ENCODE data around the gene PTCD1.

The PTCD1 gene

DNA sequence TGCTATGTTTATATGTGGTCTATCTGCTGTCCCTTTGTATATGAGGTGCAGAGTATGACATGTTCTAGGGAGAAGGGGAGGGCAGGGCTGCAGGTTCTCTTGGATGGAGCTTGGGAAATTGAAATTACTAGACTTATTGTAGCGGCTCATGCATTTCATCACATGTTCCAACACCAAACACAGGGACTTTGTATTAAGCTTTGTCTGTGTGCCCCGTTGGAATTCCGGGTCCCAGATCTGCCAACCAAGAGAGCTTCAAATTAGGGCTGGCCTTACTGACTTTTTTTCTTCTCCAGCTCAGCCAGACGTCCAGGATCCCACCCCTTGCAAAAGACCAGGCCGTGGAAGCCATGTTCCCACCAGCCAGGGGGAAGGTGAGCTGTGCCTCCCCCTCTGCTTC, 37.5 kb upstream of the PTCD1 start:
- peaks cover 18% of the 10 kb centered on the region for H3K4me1 ChIP-seq (ENCODE audit: control insufficient read depth, low read length)
- H3F3A ChIP-seq (ENCODE audit: control insufficient read depth, insufficient read depth), result peaks cover 2% of the 10 kb centered on the region; the same call in 1 of the 2 replicates
- H3K9me3 ChIP-seq (ENCODE audit: control insufficient read depth, insufficient read depth, low read length), result no peaks in the 10 kb centered on the region
- H4K20me1 ChIP-seq (ENCODE audit: control insufficient read depth, insufficient read depth, low read depth, low read length), result peaks cover 10% of the 10 kb centered on the region
- H3K4me2 ChIP-seq (ENCODE audit: low read length), result no peak overlapping the region
- TF ChIP-seq CTCF (IDR thresholded peaks at IDR 0.05; ENCODE audit: low read depth, low read length, poor library complexity, severe bottlenecking) (no peak), EZH2phosphoT487 (IDR thresholded peaks at IDR 0.05; ENCODE audit: borderline replicate concordance, low read length) (no peak)
- H3K79me2 ChIP-seq (ENCODE audit: control insufficient read depth, low read length), result peaks cover 80% of the 10 kb centered on the region
- peaks cover 70% of the 10 kb centered on the region for H3K36me3 ChIP-seq (ENCODE audit: control insufficient read depth, low read length)
- H3K27me3 ChIP-seq (ENCODE audit: control insufficient read depth, low read length), result no peaks in the 10 kb centered on the region
- H3K27ac ChIP-seq (ENCODE audit: low read depth, low read length), result no peak overlapping the region
- no peak overlapping the region for H3K4me3 ChIP-seq (ENCODE audit: low read length)
- H3K9me2 ChIP-seq (replicated peaks; ENCODE audit: control insufficient read depth, low read length), result no peaks in the 10 kb centered on the region

- Histone ChIP-seq H3K9me2 (replicated peaks; ENCODE audit: control insufficient read depth, low read length) (no peaks in the 10 kb centered on the region), H3K4me1 (ENCODE audit: control insufficient read depth, low read length) (peaks cover 20% of the 10 kb centered on the region), H3F3A (ENCODE audit: control insufficient read depth, insufficient read depth) (peaks cover 2% of the 10 kb centered on the region; the same call in 1 of the 2 replicates), H3K4me3 (ENCODE audit: low read length) (peak overlapping the region; percentile 82), H3K36me3 (ENCODE audit: control insufficient read depth, low read length) (peaks cover 41% of the 10 kb centered on the region), H3K27me3 (ENCODE audit: control insufficient read depth, low read length) (no peaks in the 10 kb centered on the region), H4K20me1 (ENCODE audit: control insufficient read depth, insufficient read depth, low read depth, low read length) (peaks cover 10% of the 10 kb centered on the region), H3K9me3 (ENCODE audit: control insufficient read depth, insufficient read depth, low read length) (no peaks in the 10 kb centered on the region), H3K79me2 (ENCODE audit: control insufficient read depth, low read length) (peaks cover 56% of the 10 kb centered on the region), H3K27ac (ENCODE audit: low read depth, low read length) (peak overlapping the region; percentile 84), H3K4me2 (ENCODE audit: low read length) (peak overlapping the region; percentile 69)
- TF ChIP-seq CTCF (IDR thresholded peaks at IDR 0.05; ENCODE audit: low read depth, low read length, poor library complexity, severe bottlenecking) (no peak), EZH2phosphoT487 (IDR thresholded peaks at IDR 0.05; ENCODE audit: borderline replicate concordance, low read length) (no peak)
Observed at GRCh38 chr7:99473315-99473596, 34.7 kb upstream of the PTCD1 start.

- no peaks in the 10 kb centered on the region for H3K9me3 ChIP-seq (ENCODE audit: control insufficient read depth, insufficient read depth, low read length)
- peaks cover 36% of the 10 kb centered on the region for H3K36me3 ChIP-seq (ENCODE audit: control insufficient read depth, low read length)
- H3K4me1 ChIP-seq (ENCODE audit: control insufficient read depth, low read length), result peaks cover 20% of the 10 kb centered on the region
- H3K9me2 ChIP-seq (replicated peaks; ENCODE audit: control insufficient read depth, low read length), result no peaks in the 10 kb centered on the region
- H3K4me2 ChIP-seq (ENCODE audit: low read length), result peak within 1 kb of the TSS; percentile 69
- H3K4me3 ChIP-seq (ENCODE audit: low read length), result peak within 1 kb of the TSS; percentile 82
- no peaks in the 10 kb centered on the region for H3K27me3 ChIP-seq (ENCODE audit: control insufficient read depth, low read length)
- peaks cover 50% of the 10 kb centered on the region for H3K79me2 ChIP-seq (ENCODE audit: control insufficient read depth, low read length)
- H3F3A ChIP-seq (ENCODE audit: control insufficient read depth, insufficient read depth), result peaks cover 2% of the 10 kb centered on the region; the same call in 1 of the 2 replicates
- peak within 1 kb of the TSS; percentile 84 for H3K27ac ChIP-seq (ENCODE audit: low read depth, low read length)
- H4K20me1 ChIP-seq (ENCODE audit: control insufficient read depth, insufficient read depth, low read depth, low read length), result peaks cover 10% of the 10 kb centered on the region
- TF ChIP-seq CTCF (IDR thresholded peaks at IDR 0.05; ENCODE audit: low read depth, low read length, poor library complexity, severe bottlenecking) (no peak), EZH2phosphoT487 (IDR thresholded peaks at IDR 0.05; ENCODE audit: borderline replicate concordance, low read length) (no peak)
Observed at GRCh38 chr7:99472561-99473314, 34.1 kb upstream of the PTCD1 start, which contains the start of gene ZNF789. Gene ZNF789, plus strand, starts transcription at chr7:99472890. Its CDS starts 3,567 bp downstream, at chr7:99476457.

Data from DOHH2 (cell line).